ENCODE measurements around the gene ZBTB42. TPM values are rescaled to one million over a fixed set of nuclear protein-coding genes. Genes with fewer than 3 reads are reported as not detected.

The ZBTB42 gene
- total RNA-seq, 1 donor from 2014 or later = 2.4 TPM

GRCh38 chr14:104819361-104819781 is 18.5 kb downstream of the ZBTB42 start:
- H3K36me3 Mint-ChIP-seq (ENCODE audit: low read depth, unreplicated experiment) = peaks cover 3% of the 10 kb centered on the region
- H3K27me3 Mint-ChIP-seq (ENCODE audit: unreplicated experiment) = peaks cover 20% of the 10 kb centered on the region
- H3K4me1 Mint-ChIP-seq (ENCODE audit: unreplicated experiment) = peaks cover 6% of the 10 kb centered on the region
- no peak overlapping the region for H3K4me3 Mint-ChIP-seq (ENCODE audit: unreplicated experiment)
- TF ChIP-seq CTCF (IDR thresholded peaks at IDR 0.05; ENCODE audit: unreplicated experiment) = no peak
- H3K27ac Mint-ChIP-seq (ENCODE audit: unreplicated experiment) = no peak overlapping the region
- DNase-seq (ENCODE audit: low spot score) = no peak
- no peaks in the 10 kb centered on the region for H3K9me3 Mint-ChIP-seq (ENCODE audit: unreplicated experiment)

GRCh38 chr14:104820669-104821228 is 19.8 kb downstream of the ZBTB42 start:
- no peak overlapping the region for H3K27ac Mint-ChIP-seq (ENCODE audit: unreplicated experiment)
- no peak overlapping the region for H3K4me3 Mint-ChIP-seq (ENCODE audit: unreplicated experiment)
- no peak for TF ChIP-seq CTCF (IDR thresholded peaks at IDR 0.05; ENCODE audit: unreplicated experiment)
- H3K9me3 Mint-ChIP-seq (ENCODE audit: unreplicated experiment) = no peaks in the 10 kb centered on the region
- peak; percentile 74 for DNase-seq (ENCODE audit: low spot score)
- peaks cover 9% of the 10 kb centered on the region for H3K4me1 Mint-ChIP-seq (ENCODE audit: unreplicated experiment)
- H3K27me3 Mint-ChIP-seq (ENCODE audit: unreplicated experiment) = peaks cover 24% of the 10 kb centered on the region
- H3K36me3 Mint-ChIP-seq (ENCODE audit: low read depth, unreplicated experiment) = peaks cover 13% of the 10 kb centered on the region

GRCh38 chr14:104821229-104821945 is 20.5 kb downstream of the ZBTB42 start:
- no peak for DNase-seq (ENCODE audit: low spot score)
- H3K36me3 Mint-ChIP-seq (ENCODE audit: low read depth, unreplicated experiment) = peaks cover 13% of the 10 kb centered on the region
- peaks cover 10% of the 10 kb centered on the region for H3K4me1 Mint-ChIP-seq (ENCODE audit: unreplicated experiment)
- TF ChIP-seq CTCF (IDR thresholded peaks at IDR 0.05; ENCODE audit: unreplicated experiment) = no peak
- no peak overlapping the region for H3K27ac Mint-ChIP-seq (ENCODE audit: unreplicated experiment)
- peaks cover 24% of the 10 kb centered on the region for H3K27me3 Mint-ChIP-seq (ENCODE audit: unreplicated experiment)
- H3K9me3 Mint-ChIP-seq (ENCODE audit: unreplicated experiment) = no peaks in the 10 kb centered on the region
- no peak overlapping the region for H3K4me3 Mint-ChIP-seq (ENCODE audit: unreplicated experiment)

GRCh38 chr14:104821971-104822608 is 21.2 kb downstream of the ZBTB42 start:
- Mint-ChIP-seq H3K36me3 (ENCODE audit: low read depth, unreplicated experiment) (peaks cover 13% of the 10 kb centered on the region), H3K27me3 (ENCODE audit: unreplicated experiment) (peaks cover 21% of the 10 kb centered on the region), H3K9me3 (ENCODE audit: unreplicated experiment) (no peaks in the 10 kb centered on the region), H3K4me3 (ENCODE audit: unreplicated experiment) (no peak overlapping the region), H3K4me1 (ENCODE audit: unreplicated experiment) (peaks cover 9% of the 10 kb centered on the region), H3K27ac (ENCODE audit: unreplicated experiment) (no peak overlapping the region)
- no peak for DNase-seq (ENCODE audit: low spot score)
- no peak for TF ChIP-seq CTCF (IDR thresholded peaks at IDR 0.05; ENCODE audit: unreplicated experiment)
